ENCODE data around the gene ATP2C1. TPM values are rescaled to one million over a fixed set of nuclear protein-coding genes. Genes with fewer than 3 reads are reported as not detected.
"Not testable (repeated sequence)": the region's sequence is repeated elsewhere in the genome, so short reads cannot be mapped to it uniquely, and the experiment has no call there.

Gene ATP2C1
- total RNA-seq, 2 experiments from 2014 or later = 46.4 to 46.8 TPM

GRCh38 chr3:131038326-131038725 lies 144.4 kb downstream of the ATP2C1 start:
- CTCF ChIA-PET = interaction anchor here (1.0 kb wide), 1 partner anchor 9 kb away, joined by 3 read pairs; no protein-coding TSS in a partner anchor

DNA sequence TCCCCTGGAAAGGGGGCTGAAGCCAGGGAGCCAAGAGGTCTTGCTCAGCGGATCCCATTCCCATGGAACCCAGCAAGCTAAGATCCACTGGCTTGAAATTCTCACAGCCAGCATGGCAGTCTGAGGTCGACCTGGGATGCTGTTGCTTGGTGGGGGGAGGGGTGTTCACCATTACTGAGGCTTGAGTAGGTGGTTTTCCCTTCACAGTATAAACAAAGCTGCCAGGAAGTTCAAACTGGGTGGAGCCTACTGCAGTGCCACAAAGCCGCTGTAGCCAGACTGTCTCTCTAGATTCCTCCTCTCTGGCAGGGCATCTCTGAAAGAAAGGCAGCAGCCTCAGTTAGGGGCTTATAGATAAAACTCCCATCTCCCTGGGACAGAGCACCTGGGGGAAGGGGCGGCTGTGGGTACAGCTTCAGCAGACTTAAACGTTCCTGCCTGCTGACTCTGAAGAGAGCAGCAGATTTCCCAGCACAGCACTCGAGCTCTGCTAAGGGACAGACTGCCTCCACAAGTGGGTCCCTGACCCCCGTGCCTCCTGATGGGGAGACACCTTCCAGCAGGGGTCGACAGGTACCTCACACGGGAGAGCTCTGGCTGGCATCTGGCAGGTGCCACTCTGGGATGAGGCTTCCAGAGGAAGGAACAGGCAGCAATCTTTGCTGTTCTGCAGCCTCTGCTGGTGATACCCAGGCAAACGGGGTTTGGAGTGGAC lies 148.5 kb downstream of the ATP2C1 start:
- Mint-ChIP-seq H3K27ac (peak overlapping the region; percentile 67), H3K9me3 (peaks cover 29% of the 10 kb centered on the region), H3K36me3 (ENCODE audit: low read depth) (peaks cover 21% of the 10 kb centered on the region), H3K4me1 (ENCODE audit: low read depth) (peaks cover 14% of the 10 kb centered on the region)
- ChIA-PET POLR2A (interaction anchor here (0.7 to 1.3 kb wide), 2 partner anchors 16 to 1177 kb away, joined by 3 to 4 read pairs; partner anchors contain the start of genes ASTE1 and NEK11), CTCF (interaction anchor here (0.9 kb wide), 1 partner anchor 9 kb away, joined by 3 read pairs; no protein-coding TSS in a partner anchor)
- intact Hi-C loops (cut with micrococcal nuclease); H3K27me3 Mint-ChIP-seq; H3K4me3 Mint-ChIP-seq: not testable (repeated sequence)
- ATAC-seq (peak; percentile 65), DNase-seq (peak; percentile 49)

More at GRCh38 chr3:131038326-131038725, 144.4 kb downstream of the ATP2C1 start:
- ATAC-seq (no peak), DNase-seq (no peak)
- H3K27ac Mint-ChIP-seq = no peak overlapping the region
- H3K4me3 Mint-ChIP-seq = no peak overlapping the region
- intact Hi-C loops (cut with micrococcal nuclease) = loop anchor here (10.0 kb wide), 2 partner anchors 466 to 996 kb away; partner anchors contain the start of genes CPNE4 and MRPL3
- H3K9me3 Mint-ChIP-seq = peaks cover 3% of the 10 kb centered on the region
- H3K4me1 Mint-ChIP-seq (ENCODE audit: low read depth) = peaks cover 14% of the 10 kb centered on the region
- no peaks in the 10 kb centered on the region for H3K27me3 Mint-ChIP-seq
- TF ChIP-seq, protein P1, sequence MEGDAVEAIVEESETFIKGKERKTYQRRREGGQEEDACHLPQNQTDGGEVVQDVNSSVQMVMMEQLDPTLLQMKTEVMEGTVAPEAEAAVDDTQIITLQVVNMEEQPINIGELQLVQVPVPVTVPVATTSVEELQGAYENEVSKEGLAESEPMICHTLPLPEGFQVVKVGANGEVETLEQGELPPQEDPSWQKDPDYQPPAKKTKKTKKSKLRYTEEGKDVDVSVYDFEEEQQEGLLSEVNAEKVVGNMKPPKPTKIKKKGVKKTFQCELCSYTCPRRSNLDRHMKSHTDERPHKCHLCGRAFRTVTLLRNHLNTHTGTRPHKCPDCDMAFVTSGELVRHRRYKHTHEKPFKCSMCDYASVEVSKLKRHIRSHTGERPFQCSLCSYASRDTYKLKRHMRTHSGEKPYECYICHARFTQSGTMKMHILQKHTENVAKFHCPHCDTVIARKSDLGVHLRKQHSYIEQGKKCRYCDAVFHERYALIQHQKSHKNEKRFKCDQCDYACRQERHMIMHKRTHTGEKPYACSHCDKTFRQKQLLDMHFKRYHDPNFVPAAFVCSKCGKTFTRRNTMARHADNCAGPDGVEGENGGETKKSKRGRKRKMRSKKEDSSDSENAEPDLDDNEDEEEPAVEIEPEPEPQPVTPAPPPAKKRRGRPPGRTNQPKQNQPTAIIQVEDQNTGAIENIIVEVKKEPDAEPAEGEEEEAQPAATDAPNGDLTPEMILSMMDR (IDR thresholded peaks at IDR 0.05) = no peak
- POLR2A ChIA-PET = no interaction called here
- H3K36me3 Mint-ChIP-seq (ENCODE audit: low read depth) = peaks cover 6% of the 10 kb centered on the region

GRCh38 chr3:131047582-131047981 lies 153.7 kb downstream of the ATP2C1 start:
- CTCF ChIA-PET = interaction anchor here (1.4 to 1.6 kb wide), 2 partner anchors 9 to 18 kb away, joined by 3 read pairs; no protein-coding TSS in a partner anchor

GRCh38 chr3:131048030-131048429 lies 154.1 kb downstream of the ATP2C1 start:
- POLR2A ChIA-PET = no interaction called here
- Mint-ChIP-seq H3K4me3 (no peak overlapping the region), H3K36me3 (ENCODE audit: low read depth) (peaks cover 17% of the 10 kb centered on the region), H3K4me1 (ENCODE audit: low read depth) (no peaks in the 10 kb centered on the region), H3K27me3 (no peaks in the 10 kb centered on the region), H3K27ac (no peak overlapping the region), H3K9me3 (peaks cover 31% of the 10 kb centered on the region)
- ATAC-seq (no peak), DNase-seq (no peak)
- CTCF ChIA-PET = interaction anchor here (1.4 to 1.6 kb wide), 2 partner anchors 9 to 18 kb away, joined by 3 read pairs; no protein-coding TSS in a partner anchor
- TF ChIP-seq, protein P1 (IDR thresholded peaks at IDR 0.05) = no peak
- intact Hi-C loops (cut with micrococcal nuclease) = no loop called here

More at GRCh38 chr3:131047582-131047981, 153.7 kb downstream of the ATP2C1 start:
- H3K4me1 Mint-ChIP-seq (ENCODE audit: low read depth) = peaks cover 3% of the 10 kb centered on the region
- peak; percentile 20 for DNase-seq
- ATAC-seq = no peak
- intact Hi-C loops (cut with micrococcal nuclease) = no loop called here
- peaks cover 33% of the 10 kb centered on the region for H3K9me3 Mint-ChIP-seq
- H3K27me3 Mint-ChIP-seq = no peaks in the 10 kb centered on the region
- TF ChIP-seq, protein P1 (IDR thresholded peaks at IDR 0.05) = no peak
- H3K36me3 Mint-ChIP-seq (ENCODE audit: low read depth) = peaks cover 19% of the 10 kb centered on the region
- no peak overlapping the region for H3K27ac Mint-ChIP-seq
- no peak overlapping the region for H3K4me3 Mint-ChIP-seq
- POLR2A ChIA-PET = no interaction called here

GRCh38 chr3:131050001-131050400 lies 156.1 kb downstream of the ATP2C1 start:
- H3K36me3 Mint-ChIP-seq (ENCODE audit: low read depth) = peaks cover 3% of the 10 kb centered on the region
- intact Hi-C loops (cut with micrococcal nuclease) = no loop called here
- no peak for DNase-seq
- TF ChIP-seq, protein P1 (IDR thresholded peaks at IDR 0.05) = no peak
- H3K27me3 Mint-ChIP-seq = no peaks in the 10 kb centered on the region
- no peak for ATAC-seq
- H3K9me3 Mint-ChIP-seq = peaks cover 16% of the 10 kb centered on the region
- no peak overlapping the region for H3K27ac Mint-ChIP-seq
- ChIA-PET CTCF (no interaction called here), POLR2A (no interaction called here)
- H3K4me3 Mint-ChIP-seq = no peak overlapping the region
- H3K4me1 Mint-ChIP-seq (ENCODE audit: low read depth) = no peaks in the 10 kb centered on the region

Data from activated CD8-positive, alpha-beta T cell treated with anti-CD3 and anti-CD28 coated beads for 36 hours (primary cell).